HG03378 (cell line): ENCODE results near the gene MEIOC.
"Not testable (repeated sequence)": the region's sequence is repeated elsewhere in the genome, so short reads cannot be mapped to it uniquely, and the experiment has no call there.

Experiments used
- ATAC-seq: cut with Tn5 transposase; IDR thresholded peaks from one replicate; pipeline ENCODE4 v1.9.1; 2021; ENCODE audit warnings: mild to moderate bottlenecking, moderate library complexity; ENCODE audit not compliant: unreplicated experiment

MEIOC gene

DNA sequence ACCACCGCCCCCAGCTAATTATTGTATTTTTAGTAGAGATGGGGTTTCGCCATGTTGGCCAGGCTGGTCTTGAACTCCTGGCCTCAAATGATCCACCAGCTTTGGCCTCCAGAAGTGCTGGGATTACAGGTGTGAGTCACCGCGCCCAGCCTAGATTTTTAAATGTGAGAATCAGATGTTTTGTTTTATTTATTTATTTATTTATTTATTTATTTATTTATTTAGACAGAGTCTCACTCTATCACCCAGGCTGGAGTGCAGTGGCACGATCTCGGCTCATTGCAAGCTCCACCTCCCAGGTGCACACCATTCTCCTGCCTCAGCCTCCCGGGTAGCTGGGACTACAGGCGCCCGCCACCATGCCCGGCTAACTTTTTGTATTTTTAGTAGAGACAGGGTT is 44.0 kb downstream of the MEIOC start:
- ATAC-seq = not testable (repeated sequence)

GRCh38 chr17:44707755-44708400 is 51.6 kb downstream of the MEIOC start:
- ATAC-seq = no peak

DNA sequence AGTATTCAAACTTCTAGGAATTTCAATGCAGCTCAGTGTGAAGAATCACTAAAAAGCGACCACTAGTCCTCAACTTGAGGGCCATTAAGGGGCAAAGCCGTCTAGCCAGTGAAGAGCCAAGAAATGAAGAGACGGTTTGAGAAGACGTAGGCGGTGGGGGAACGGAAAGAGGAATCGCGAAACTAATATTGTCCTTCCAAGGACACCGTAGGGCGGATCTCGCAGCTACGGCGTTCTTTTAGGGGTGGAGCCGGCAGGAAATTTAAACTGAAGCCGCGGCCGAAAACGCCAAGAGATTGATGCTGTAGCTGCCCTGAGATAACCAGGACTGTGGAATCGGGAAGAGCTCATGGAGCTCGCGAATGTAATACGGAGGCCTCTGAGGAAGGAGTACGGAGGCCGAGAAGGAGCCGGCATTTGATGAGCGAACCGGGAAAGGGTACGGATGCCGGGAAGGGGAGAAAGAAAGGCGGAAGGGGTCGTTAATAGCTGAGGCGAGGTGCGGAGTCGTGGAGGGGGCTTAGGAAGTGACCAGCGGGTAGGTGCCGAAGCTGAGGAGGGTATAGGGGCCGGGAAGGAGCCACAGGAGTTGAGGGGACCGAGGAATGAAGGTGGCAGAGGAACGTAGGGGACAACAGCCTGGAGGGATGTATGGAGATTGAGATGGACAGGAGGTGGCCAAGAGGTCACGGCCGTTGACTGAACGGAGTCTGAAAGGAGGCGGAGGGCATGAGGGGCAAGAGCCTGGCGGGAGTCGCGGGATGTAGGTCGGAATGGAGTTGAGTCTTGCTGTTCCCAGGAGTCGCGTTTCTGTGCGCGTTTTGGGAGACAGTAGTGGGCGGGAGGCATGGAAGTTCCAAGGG is 52.4 kb downstream of the MEIOC start, which contains the start of gene DBF4B:
Gene DBF4B (plus strand): TSS at position 265 of the 863 bp plus-strand sequence. CDS start 156 bp downstream, at position 421.
- ATAC-seq = no peak

- ATAC-seq = no peak
These were observed 63.2 kb downstream of the MEIOC start for GRCh38 chr17:44719444-44719843.

DNA sequence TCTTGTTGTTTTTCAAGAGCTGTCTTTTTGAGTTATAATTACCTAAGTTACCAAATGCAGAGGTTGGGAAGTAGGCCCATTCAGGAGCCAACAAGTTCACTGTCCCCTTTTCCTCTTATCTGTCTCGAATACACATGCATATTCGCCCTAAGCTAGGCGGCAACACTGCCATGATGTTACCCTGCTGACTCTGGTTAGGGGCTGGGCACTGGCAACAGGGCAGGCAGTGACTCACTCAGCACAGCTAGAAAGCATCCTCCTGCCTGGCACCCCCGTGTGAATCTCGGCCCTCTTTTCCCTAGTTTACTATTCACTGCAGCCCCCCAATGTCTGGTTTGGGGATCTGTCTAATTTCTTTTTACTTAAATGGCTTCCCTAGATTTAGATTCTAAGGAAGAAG is 66.0 kb downstream of the MEIOC start:
- no peak for ATAC-seq
